GM12865 (cell line): ENCODE data around the gene BAZ2B.
"Not testable (repeated sequence)": the region's sequence is repeated elsewhere in the genome, so short reads cannot be mapped to it uniquely, and the experiment has no call there.

Experiments
- DNase-seq: peaks from one replicate; pipeline ENCODE4 v3.0.0; 2010; ENCODE audit warnings: low read depth
- H3K4me3 ChIP-seq: 2 replicates; pipeline ENCODE4 v1.5.1; 2011; ENCODE audit warnings: mild to moderate bottlenecking, low read depth, low read length, control low read depth
- CTCF ChIP-seq: IDR thresholded peaks from 2 replicates; pipeline ENCODE4 v1.5.1; 2011; ENCODE audit warnings: low read length, control low read depth, low read depth, inconsistent platforms; ENCODE audit not compliant: insufficient read depth; ENCODE audit errors: missing control alignments

The BAZ2B gene

GRCh38 chr2:159637240-159637639 is 20.9 kb upstream of the BAZ2B start:
- DNase-seq, result no peak
- no peak for TF ChIP-seq CTCF
- no peak overlapping the region for H3K4me3 ChIP-seq

GRCh38 chr2:159635006-159635789 is 18.9 kb upstream of the BAZ2B start:
- no peak for DNase-seq
- no peak for TF ChIP-seq CTCF
- no peak overlapping the region for H3K4me3 ChIP-seq

GRCh38 chr2:159633219-159633618 is 16.9 kb upstream of the BAZ2B start:
- no peak for TF ChIP-seq CTCF
- no peak overlapping the region for H3K4me3 ChIP-seq
- DNase-seq, result no peak

GRCh38 chr2:159625628-159626027 is 9.3 kb upstream of the BAZ2B start:
- not testable (repeated sequence) for H3K4me3 ChIP-seq, DNase-seq

- no peak for TF ChIP-seq CTCF
Observed at GRCh38 chr2:159623436-159623835, 7.1 kb upstream of the BAZ2B start.

GRCh38 chr2:159622966-159623365 is 6.6 kb upstream of the BAZ2B start:
- DNase-seq, result no peak
- H3K4me3 ChIP-seq, result no peak overlapping the region
- TF ChIP-seq CTCF, result no peak

More at GRCh38 chr2:159623436-159623835, 7.1 kb upstream of the BAZ2B start:
- no peak overlapping the region for H3K4me3 ChIP-seq
- no peak for DNase-seq

GRCh38 chr2:159620796-159621195 is 4.4 kb upstream of the BAZ2B start:
- DNase-seq, result no peak
- TF ChIP-seq CTCF, result no peak
- no peak overlapping the region for H3K4me3 ChIP-seq
